NT2/D1 (cell line): ENCODE data around the gene ABCC12.

Source experiments
- SUZ12 ChIP-seq: IDR thresholded peaks from 2 replicates; pipeline ENCODE4 v1.6.1; 2011; ENCODE audit not compliant: insufficient read length, insufficient read depth; ENCODE audit errors: extremely low read depth
- YY1 ChIP-seq: IDR thresholded peaks from 2 replicates; pipeline ENCODE4 v1.6.1; 2011; ENCODE audit not compliant: insufficient read length, insufficient read depth

GRCh38 chr16:48169896-48170295 lies 14.1 kb upstream of the ABCC12 start:
- no peak for TF ChIP-seq SUZ12
- no peak for TF ChIP-seq YY1
